ENCODE data around the gene KCNQ2. TPM values are rescaled to one million over a fixed set of nuclear protein-coding genes. Genes with fewer than 3 reads are reported as not detected.
A peak's percentile ranks its signal among the peaks of the same experiment; 100 is the strongest.

KCNQ2 gene
- total RNA-seq, 1 experiment from 2014 or later, result 86.5 TPM

DNA sequence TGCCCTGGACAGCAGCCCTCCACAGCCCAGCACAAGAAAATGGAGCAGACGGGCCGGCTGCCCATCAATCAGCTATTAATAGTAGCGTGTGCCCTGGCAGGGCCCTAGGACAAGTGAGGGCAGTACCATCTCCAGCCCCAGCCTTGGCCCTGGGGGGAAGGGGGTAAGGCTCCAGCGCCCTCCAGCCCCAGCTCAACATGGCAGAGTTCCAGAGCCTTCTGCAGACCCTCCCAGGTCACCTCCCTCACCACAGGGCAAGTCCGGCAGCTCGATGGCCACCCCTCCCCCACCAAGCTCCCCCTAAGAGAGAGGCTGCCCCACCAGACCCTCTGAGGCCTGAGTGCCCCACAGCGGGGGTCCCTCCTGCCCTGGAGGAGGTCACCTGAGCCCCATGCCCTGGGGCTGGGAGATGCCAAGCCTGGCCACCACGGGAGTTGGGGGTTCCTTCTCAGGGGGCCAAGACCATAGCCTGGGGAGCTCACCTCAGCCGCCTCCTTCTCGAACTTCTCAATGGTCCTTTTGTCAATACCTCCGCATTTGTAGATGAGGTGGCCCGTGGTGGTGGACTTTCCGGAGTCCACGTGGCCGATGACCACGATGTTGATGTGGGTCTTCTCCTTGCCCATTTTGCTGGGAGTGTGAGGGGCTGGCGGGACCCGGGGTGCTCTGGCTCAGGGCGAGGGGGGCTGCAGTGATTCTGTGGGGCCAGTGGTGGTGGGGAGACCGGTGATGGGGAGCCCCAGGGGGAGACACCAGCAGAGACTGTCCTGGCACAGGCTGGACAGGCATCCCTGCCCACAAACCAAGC lies 24.9 kb upstream of the KCNQ2 start:
- DNase-seq (ENCODE audit: low read depth, low spot score) (no peak), ATAC-seq (no peak)
- Histone ChIP-seq H3K4me2 (ENCODE audit: low read length) (peak overlapping the region; percentile 95), H3K79me2 (ENCODE audit: insufficient read depth, low read length) (peaks cover 50% of the 10 kb centered on the region), H4K20me1 (ENCODE audit: insufficient read depth) (no peaks in the 10 kb centered on the region), H3K27ac (ENCODE audit: low read depth, low read length) (peak overlapping the region; percentile 77), H3K4me1 (ENCODE audit: control insufficient read depth in 1 of 2, insufficient read depth in 2 of 2, low read length in 2 of 2) (peaks cover 21 to 42% of the 10 kb centered on the region in 2 experiments), H3K27me3 (ENCODE audit: insufficient read depth, low read length) (no peaks in the 10 kb centered on the region), H3K9me3 (ENCODE audit: control insufficient read depth in 1 of 2, insufficient read depth in 1 of 2, low read depth in 1 of 2, low read length in 2 of 2) (no peaks in the 10 kb centered on the region), H2AFZ (ENCODE audit: low read depth, low read length, poor library complexity, severe bottlenecking) (no peak overlapping the region), H3K9me2 (ENCODE audit: insufficient read depth) (no peaks in the 10 kb centered on the region), H3K9ac (ENCODE audit: low read length) (peak overlapping the region; percentile 78), H3K4me3 (replicated peaks in 1 of 2; ENCODE audit: low read depth in 1 of 2, low read length in 2 of 2) (peak overlapping the region; percentile 82 to 84), H3K36me3 (ENCODE audit: control insufficient read depth in 1 of 2, insufficient read depth in 2 of 2, low read length in 2 of 2) (peaks cover 26 to 48% of the 10 kb centered on the region in 2 experiments; a peak in 3 of 4 replicates)
- ChIA-PET CTCF (interaction anchor here (0.9 to 1.2 kb wide), 3 partner anchors 23 to 542 kb away, joined by 3 to 5 read pairs (median 3); partner anchors contain the start of gene PPDPF), POLR2A (interaction anchor here (0.8 to 1.7 kb wide), 4 partner anchors 14 to 40 kb away, joined by 3 to 10 read pairs (median 4); partner anchors contain the start of genes PPDPF and PTK6), RAD21 (ENCODE audit: low non-redundant PET in 1 of 2, low total read pairs in 2 of 2, uncharacterized antibody in 2 of 2, unreplicated experiment in 2 of 2) (interaction anchor here in 1 of 2 experiments (1.0 kb wide), 1 partner anchor 23 kb away, joined by 3 read pairs; the partner anchor contains the start of gene PPDPF)
- BruUV-seq (replicated peaks), result no TSS peak
- intact Hi-C loops (cut with micrococcal nuclease), result no loop called here
- no peak for TF ChIP-seq ZNF274 (IDR thresholded peaks at IDR 0.05; ENCODE audit: low read depth, low read length)
- no peak for TF ChIP-seq JUND (IDR thresholded peaks at IDR 0.05)
- TF ChIP-seq, protein P1, sequence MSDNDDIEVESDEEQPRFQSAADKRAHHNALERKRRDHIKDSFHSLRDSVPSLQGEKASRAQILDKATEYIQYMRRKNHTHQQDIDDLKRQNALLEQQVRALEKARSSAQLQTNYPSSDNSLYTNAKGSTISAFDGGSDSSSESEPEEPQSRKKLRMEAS (IDR thresholded peaks at IDR 0.05), result no peak
- no peak for TF ChIP-seq FOSL1 (IDR thresholded peaks at IDR 0.05; ENCODE audit: low read depth)
- TF ChIP-seq ELF1 (IDR thresholded peaks at IDR 0.05; ENCODE audit: borderline replicate concordance, low read depth), result no peak
- no peak for TF ChIP-seq TCF7L2 (IDR thresholded peaks at IDR 0.05; ENCODE audit: borderline replicate concordance, extremely low read depth, insufficient read depth, insufficient read length)
- TF ChIP-seq SIN3A (IDR thresholded peaks at IDR 0.05; ENCODE audit: low read depth), result no peak
- TF ChIP-seq, protein P2, sequence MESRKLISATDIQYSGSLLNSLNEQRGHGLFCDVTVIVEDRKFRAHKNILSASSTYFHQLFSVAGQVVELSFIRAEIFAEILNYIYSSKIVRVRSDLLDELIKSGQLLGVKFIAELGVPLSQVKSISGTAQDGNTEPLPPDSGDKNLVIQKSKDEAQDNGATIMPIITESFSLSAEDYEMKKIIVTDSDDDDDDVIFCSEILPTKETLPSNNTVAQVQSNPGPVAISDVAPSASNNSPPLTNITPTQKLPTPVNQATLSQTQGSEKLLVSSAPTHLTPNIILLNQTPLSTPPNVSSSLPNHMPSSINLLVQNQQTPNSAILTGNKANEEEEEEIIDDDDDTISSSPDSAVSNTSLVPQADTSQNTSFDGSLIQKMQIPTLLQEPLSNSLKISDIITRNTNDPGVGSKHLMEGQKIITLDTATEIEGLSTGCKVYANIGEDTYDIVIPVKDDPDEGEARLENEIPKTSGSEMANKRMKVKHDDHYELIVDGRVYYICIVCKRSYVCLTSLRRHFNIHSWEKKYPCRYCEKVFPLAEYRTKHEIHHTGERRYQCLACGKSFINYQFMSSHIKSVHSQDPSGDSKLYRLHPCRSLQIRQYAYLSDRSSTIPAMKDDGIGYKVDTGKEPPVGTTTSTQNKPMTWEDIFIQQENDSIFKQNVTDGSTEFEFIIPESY (IDR thresholded peaks at IDR 0.05; ENCODE audit: extremely low read depth, insufficient replicate concordance, low read length), result no peak
- no peak for TF ChIP-seq CEBPB (IDR thresholded peaks at IDR 0.05; ENCODE audit: low read depth)
- TF ChIP-seq, protein P3, sequence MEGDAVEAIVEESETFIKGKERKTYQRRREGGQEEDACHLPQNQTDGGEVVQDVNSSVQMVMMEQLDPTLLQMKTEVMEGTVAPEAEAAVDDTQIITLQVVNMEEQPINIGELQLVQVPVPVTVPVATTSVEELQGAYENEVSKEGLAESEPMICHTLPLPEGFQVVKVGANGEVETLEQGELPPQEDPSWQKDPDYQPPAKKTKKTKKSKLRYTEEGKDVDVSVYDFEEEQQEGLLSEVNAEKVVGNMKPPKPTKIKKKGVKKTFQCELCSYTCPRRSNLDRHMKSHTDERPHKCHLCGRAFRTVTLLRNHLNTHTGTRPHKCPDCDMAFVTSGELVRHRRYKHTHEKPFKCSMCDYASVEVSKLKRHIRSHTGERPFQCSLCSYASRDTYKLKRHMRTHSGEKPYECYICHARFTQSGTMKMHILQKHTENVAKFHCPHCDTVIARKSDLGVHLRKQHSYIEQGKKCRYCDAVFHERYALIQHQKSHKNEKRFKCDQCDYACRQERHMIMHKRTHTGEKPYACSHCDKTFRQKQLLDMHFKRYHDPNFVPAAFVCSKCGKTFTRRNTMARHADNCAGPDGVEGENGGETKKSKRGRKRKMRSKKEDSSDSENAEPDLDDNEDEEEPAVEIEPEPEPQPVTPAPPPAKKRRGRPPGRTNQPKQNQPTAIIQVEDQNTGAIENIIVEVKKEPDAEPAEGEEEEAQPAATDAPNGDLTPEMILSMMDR (IDR thresholded peaks at IDR 0.05 in 2 of 3, conservative IDR thresholded peaks at IDR 0.05 in 1 of 3; ENCODE audit: borderline replicate concordance in 1 of 3, insufficient read depth in 1 of 3, low read depth in 2 of 3, low read length in 2 of 3), result no peak
- no peak for TF ChIP-seq SRF (IDR thresholded peaks at IDR 0.05; ENCODE audit: low read depth)
- no peak for TF ChIP-seq SP1 (IDR thresholded peaks at IDR 0.05; ENCODE audit: low read depth)
- no peak for TF ChIP-seq YY1 (IDR thresholded peaks at IDR 0.05; ENCODE audit: extremely low read depth, insufficient replicate concordance, low read depth, low read length)
- TF ChIP-seq, protein P4, sequence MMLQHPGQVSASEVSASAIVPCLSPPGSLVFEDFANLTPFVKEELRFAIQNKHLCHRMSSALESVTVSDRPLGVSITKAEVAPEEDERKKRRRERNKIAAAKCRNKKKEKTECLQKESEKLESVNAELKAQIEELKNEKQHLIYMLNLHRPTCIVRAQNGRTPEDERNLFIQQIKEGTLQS (IDR thresholded peaks at IDR 0.05), result no peak
- no peak for TF ChIP-seq CBX3 (IDR thresholded peaks at IDR 0.05; ENCODE audit: low read depth)
- no peak for TF ChIP-seq POLR2AphosphoS5 (IDR thresholded peaks at IDR 0.05; ENCODE audit: low read depth, low read length)

Data from HCT116 (cell line).